ENCODE data around the gene C13orf42.

The C13orf42 gene

GRCh38 chr13:51032831-51033230 lies 78.2 kb downstream of the C13orf42 start:
- no peak for ATAC-seq

Measured in activated CD4-positive, CD25-positive, alpha-beta regulatory T cell treated with anti-CD3 and anti-CD28 coated beads, Interleukin-2, amount 50 U/mL, for 24 hours (primary cell).